Astrocyte of the spinal cord (primary cell): ENCODE data around the gene RARS2.
A peak's percentile ranks its signal among the peaks of the same experiment; 100 is the strongest.
"Not testable (repeated sequence)": the region's sequence is repeated elsewhere in the genome, so short reads cannot be mapped to it uniquely, and the experiment has no call there.

Experiments used
- DNase-seq: peaks from one replicate; pipeline ENCODE4 v3.0.0; 2011; ENCODE audit warnings: low read depth, low spot score
- H3K4me3 ChIP-seq: 2 replicates; pipeline ENCODE4 v1.5.1; 2011; ENCODE audit warnings: low read depth, mild to moderate bottlenecking, low read length, moderate library complexity
- in situ Hi-C: cut with HindIII; loops from 2 replicates; pipeline ENCODE4 v1.10.0; 2017; ENCODE audit warnings: low sequenced_read_pairs
- TF ChIP-seq, protein P1 (sequence below): IDR thresholded peaks from 2 replicates; pipeline ENCODE4 v1.5.1; 2012; ENCODE audit warnings: low read depth, mild to moderate bottlenecking, low read length, inconsistent platforms

RARS2 gene

DNA sequence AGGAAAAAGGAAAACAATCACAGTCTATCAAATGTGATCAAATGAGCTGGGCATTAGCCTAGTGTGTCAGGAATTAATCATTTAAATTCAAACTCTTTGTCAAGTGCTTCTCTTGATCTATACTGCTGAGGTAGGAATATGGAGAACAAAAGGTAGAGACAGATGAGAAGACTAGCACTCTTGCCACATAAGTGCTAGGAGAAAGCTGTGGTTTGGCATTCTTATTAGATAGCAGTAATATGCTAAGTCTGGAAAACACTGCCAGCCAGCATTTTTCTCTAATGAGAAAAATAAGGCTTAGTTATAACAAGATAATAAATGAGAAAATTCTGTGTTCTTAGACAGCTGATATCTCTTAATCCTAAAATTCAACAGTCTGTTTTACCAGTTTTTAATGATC is 39.1 kb upstream of the RARS2 start:
- in situ Hi-C loops = no loop called here
- DNase-seq = peak; percentile 14
- H3K4me3 ChIP-seq = no peak overlapping the region
- TF ChIP-seq, protein P1, sequence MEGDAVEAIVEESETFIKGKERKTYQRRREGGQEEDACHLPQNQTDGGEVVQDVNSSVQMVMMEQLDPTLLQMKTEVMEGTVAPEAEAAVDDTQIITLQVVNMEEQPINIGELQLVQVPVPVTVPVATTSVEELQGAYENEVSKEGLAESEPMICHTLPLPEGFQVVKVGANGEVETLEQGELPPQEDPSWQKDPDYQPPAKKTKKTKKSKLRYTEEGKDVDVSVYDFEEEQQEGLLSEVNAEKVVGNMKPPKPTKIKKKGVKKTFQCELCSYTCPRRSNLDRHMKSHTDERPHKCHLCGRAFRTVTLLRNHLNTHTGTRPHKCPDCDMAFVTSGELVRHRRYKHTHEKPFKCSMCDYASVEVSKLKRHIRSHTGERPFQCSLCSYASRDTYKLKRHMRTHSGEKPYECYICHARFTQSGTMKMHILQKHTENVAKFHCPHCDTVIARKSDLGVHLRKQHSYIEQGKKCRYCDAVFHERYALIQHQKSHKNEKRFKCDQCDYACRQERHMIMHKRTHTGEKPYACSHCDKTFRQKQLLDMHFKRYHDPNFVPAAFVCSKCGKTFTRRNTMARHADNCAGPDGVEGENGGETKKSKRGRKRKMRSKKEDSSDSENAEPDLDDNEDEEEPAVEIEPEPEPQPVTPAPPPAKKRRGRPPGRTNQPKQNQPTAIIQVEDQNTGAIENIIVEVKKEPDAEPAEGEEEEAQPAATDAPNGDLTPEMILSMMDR = no peak

DNA sequence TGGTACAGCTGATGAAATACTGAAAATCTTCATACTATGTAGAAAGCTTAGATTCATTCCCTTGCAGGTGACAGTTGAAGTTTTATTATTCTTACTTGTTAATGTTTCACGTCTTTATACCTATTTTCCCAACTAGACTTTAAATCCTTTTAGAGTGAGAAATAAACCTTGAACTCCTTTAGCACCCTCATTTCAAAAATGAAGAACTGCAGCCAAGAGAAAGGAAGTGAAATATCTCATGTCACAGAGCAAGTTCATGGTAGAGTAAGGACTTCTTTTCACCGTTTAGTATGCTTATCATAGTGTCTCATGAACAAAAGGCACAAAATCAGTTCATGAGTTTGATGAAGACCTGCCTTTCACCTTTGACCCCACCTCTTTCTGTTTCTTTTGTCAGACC is 38.6 kb upstream of the RARS2 start:
- in situ Hi-C loops = no loop called here

GRCh38 chr6:87623248-87623647 is 33.5 kb upstream of the RARS2 start:
- no peak overlapping the region for H3K4me3 ChIP-seq
- peak; percentile 20 for DNase-seq
- TF ChIP-seq, protein P1 = no peak
- in situ Hi-C loops = no loop called here

More for the DNA sequence above, 38.6 kb upstream of the RARS2 start:
- H3K4me3 ChIP-seq = no peak overlapping the region
- DNase-seq = no peak
- TF ChIP-seq, protein P1 = no peak

DNA sequence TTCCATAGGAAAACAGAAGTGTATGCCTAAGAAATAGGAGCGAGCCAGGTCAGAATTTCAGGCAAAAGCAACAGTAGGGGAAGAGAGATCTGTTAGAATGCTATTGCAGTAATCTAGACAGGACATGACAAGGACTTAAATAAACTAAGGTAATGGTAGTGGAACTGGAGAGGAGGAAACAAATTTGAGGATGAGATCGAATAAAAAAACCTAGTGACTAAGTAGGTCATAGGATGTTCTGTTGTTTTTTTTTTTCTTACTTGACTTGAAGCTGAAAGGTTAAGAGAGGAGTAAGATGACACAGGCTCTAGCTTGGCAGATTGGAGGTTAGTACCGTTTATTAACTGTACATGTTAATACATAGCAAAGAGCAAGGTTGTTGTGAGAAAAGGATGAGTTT is 28.7 kb upstream of the RARS2 start:
- no peak for DNase-seq
- in situ Hi-C loops = no loop called here

GRCh38 chr6:87617405-87617804 is 27.6 kb upstream of the RARS2 start:
- in situ Hi-C loops = no loop called here
- no peak for DNase-seq
- TF ChIP-seq, protein P1 = no peak
- no peak overlapping the region for H3K4me3 ChIP-seq

More for the DNA sequence above, 28.7 kb upstream of the RARS2 start:
- TF ChIP-seq, protein P1 = no peak
- H3K4me3 ChIP-seq = no peak overlapping the region

GRCh38 chr6:87613018-87613417 is 23.2 kb upstream of the RARS2 start:
- H3K4me3 ChIP-seq, in situ Hi-C loops, DNase-seq: not testable (repeated sequence)

DNA sequence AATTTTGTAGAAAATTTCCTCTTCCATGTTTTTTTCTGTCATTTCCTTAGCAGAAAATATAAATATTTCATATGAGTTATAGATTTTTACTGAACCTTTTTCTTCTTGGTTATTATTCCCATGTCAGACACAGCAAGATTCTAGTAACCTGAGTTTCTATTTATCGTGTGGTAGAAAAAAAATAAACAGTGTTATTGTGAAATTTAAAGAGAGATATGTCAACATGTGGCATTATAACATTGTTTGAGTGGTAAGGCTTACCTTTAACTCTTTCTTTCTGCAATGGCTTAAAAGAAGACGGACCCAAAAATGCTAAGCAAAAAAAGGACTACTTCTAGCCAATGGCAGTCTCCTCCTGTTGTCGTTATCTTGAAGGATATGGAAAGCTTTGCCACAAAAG is 19.0 kb upstream of the RARS2 start:
- H3K4me3 ChIP-seq = no peak overlapping the region
- DNase-seq = no peak
- TF ChIP-seq, protein P1 = no peak
- in situ Hi-C loops = no loop called here
